HG03521 (cell line): Measurements from ENCODE around the gene CRKL.
"Not testable (repeated sequence)": the region's sequence is repeated elsewhere in the genome, so short reads cannot be mapped to it uniquely, and the experiment has no call there.

Experiments used
- ATAC-seq: cut with Tn5 transposase; IDR thresholded peaks from one replicate; pipeline ENCODE4 v1.9.1; 2021; ENCODE audit warnings: mild to moderate bottlenecking, moderate library complexity; ENCODE audit not compliant: unreplicated experiment

The CRKL gene

DNA sequence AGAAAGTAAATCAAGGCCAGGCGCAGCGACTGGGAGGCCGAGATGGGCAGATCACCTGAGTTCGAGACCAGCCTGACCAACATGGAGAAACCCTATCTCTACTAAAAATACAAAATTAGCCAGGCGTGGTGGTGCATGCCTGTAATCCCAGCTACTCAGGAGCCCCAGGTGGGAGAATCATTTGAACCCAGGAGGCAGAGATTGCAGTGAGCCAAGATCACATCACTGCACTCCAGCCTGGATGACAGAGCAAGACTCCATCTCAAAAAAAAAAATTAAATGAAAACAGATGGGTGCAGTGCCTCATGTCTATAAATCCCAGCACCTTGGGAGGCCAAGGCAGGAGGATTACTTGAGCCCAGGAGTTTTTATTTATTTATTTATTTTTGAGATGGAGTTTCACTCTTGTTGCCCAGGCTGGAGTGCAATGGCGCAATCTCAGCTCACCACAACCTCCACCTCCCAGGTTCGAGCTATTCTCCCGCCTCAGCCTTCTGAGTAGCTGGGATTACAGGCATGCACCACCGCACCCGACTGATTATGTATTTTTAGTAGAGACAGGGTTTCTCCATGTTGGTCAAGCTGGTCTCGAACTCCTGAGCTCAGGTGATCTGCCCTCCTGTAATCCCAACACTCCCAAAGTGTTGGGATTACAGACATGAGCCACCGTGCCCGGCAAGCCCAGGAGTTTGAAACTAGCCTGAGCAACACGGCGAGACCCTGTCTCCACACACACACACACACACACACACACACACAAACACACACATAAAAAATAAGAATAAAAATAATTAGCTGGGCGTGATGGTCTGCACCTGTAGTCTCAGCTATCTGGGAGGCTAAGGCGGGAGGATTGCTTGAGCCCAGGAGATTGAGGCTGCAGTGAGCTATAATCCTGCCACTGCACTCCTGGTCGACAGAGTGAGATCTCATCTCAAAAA, 15.8 kb upstream of the CRKL start:
- not testable (repeated sequence) for ATAC-seq

DNA sequence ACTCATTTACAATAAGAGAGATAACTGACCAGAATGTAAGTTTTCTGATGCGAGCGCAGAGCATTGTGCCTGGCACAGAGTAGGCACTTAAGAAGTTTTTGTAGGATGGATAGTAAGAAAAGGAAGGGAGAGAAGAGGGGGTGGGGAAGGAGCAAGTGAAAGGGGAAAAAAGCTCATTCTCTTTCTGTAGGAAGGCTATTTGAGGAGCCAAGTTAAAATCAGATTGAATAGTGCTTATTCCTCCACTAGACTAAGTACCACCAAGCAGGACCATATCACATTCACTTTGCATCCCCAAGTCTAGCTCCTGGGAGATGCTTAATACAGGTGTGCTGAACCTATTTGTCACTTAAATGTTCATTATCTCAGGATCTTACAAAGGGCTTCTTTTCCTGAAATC, 14.1 kb upstream of the CRKL start:
- ATAC-seq = no peak

DNA sequence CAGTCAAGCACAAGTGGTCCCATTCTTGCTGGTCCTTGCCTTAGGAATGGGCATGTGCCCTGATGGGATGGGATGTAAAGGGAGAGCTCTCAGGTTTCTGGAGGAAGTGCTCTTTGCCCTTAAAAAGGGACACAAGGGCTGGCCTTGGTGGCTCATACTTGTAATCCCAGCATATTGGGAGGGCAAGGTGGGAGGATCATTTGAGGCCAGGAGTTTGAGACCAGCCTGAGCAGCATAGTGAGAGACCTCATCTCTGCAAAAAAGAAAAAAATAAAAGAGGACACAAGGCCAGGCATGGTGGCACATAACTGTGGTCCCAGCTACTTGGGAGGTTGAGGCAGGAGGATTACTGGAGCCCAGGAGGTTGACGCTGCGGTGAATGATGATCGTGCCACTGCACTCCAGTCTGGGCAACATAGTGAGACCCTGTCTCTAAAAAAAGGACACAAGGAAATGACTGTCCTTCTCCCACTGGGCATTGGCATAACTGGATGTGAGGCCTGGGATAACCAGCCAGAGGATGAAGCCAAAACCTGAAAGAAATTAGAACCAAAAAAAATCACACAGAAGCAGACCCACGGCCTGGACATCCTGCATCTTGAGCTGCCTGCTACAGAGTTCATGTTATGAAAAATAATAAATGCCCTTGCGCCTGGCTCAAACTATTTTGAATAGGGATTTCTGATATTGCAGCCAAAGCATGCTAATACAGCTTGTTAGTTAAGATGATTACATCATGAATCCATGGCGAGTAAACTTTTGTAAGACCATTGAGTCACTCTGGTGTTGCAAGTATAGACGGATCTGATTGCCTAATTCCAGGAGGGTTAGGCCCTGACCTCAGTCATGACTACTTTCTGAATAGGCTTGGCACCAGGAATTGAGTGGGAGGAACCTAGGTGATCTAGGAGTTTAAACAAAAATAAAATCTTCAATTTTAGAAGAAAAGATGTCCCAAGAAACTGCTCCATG, 12.9 kb upstream of the CRKL start:
- no peak for ATAC-seq

DNA sequence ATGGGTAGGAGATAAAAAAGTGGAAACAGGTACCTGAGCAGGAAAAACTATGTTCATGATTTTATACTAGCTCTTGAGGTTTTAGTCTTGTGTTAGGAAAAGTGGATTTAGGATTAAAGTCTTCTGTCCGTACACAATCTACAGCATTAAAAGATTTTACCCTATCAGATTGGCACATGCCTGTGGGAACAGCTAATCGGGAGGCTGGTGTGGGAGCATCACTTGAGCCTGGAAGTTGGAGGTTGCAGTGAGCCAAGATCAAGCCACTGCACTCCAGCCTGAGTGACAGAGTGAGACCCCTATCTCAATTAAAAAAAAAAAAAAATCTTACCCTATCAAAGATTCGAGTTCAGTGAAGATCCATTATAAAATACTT, 12.2 kb upstream of the CRKL start:
- no peak for ATAC-seq

DNA sequence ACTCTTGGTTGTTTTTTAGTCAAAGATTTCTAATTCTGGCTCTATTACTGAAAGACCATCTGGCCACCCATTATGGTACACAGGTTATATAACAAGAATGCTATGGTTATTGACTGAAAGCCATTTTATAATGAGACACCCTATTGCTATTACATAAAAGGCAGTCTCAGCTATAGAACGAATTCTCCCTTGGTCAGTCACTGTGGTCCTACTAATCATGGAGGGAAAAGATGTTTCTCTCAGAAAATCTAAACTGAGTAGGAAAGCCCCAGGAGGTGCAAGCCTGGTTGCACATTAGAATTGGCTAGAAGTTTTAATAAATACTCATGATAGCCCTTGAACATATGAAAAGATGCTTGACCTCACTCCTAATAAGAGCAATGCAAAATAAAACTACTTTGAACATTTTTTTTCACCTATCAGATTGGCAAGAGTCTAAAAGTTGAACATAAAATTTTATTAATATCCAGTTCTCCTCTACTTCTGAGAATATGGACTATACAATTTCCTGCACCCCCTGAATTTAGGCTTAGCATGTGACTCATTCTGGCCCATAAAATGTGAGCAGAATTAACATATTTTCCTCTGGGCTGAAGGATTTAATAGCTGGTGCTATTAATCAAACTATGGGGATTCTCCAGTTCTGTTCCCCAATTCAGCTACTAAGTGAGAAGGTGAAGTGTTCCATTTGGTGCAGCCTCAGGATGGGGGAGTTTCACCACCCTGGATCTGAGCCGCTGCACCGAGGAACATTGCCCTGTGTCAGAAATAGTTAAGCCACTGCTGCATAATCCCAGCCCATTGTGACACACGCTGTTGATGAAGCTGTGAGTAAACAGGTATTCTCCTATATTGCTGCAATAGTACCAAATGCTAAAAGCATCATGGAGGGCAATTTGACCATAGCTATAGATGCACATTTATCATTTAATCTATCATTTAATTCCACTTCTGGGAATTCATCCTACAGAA, 11.5 kb upstream of the CRKL start:
- no peak for ATAC-seq

DNA sequence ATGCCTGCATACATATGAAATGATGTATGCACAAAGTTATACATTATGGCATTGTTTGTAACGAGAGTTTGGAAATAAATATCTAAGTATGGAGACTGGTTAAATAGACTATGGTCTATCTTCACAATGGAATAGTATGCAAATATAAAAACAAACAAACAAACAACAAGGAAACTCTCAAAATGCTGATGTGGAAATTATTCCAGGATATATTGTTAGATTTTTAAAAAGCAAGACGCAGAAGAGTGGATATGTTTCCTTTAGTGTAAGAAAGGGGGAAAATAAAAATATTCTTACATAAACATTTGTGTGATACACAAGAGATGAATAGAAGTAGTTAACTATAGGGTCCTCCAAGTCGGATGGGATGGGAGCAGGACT, 10.8 kb upstream of the CRKL start:
- ATAC-seq = no peak

DNA sequence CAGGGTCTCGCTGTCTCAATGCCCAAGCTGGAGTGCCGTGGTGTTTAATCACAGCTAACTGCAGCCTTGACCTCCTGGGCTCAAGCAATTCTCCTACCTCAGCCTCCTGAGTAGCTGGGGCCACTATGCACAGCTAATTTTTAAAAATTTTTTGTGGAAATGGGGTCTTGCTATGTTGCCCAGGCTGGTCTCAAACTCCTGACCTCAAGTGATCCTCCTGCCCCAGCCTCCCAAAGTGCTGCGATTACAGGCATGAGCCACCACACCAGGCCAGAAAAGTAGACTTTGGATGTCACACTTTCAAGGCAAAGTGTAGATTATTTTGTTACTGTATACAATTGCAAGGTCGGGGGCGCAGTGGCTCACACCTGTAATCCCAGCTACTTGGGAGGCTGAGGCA, 8.5 kb upstream of the CRKL start:
- ATAC-seq = not testable (repeated sequence)

DNA sequence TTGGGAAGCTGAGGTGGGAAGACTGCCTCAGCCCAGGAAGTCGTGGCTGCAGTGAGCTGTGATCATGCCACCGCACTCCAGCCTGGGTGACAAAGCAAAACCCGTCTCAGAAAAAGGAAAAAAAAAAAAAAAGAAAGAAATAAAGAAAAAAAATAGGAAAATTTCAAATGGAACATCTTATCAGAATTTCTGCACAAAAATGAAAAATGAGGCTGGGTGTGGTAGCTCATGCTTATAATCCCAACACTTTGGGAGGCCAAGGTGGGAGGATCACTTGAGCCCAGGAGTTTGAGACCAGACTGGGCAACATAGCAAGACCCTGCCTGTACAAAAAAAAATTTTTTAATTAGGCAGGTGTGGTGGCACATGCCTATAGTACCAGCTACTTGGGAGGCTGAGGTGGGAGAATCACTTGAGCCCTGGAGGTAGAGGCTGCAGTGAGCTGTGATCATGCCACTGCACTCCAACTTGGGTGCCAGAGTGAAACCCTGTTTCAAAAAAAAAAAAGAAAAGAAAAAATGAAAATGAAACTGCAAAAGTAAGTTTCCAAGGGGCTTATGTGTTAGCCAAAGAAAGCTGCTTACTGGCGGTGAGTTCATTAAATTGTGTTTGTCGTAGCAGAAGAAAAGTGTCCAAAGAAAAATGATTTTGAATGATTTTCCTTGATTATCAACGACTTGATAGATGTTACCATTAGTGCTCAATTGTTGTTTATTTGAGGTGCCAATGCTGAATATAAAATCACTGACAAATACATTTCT, 7.5 kb upstream of the CRKL start:
- no peak for ATAC-seq

DNA sequence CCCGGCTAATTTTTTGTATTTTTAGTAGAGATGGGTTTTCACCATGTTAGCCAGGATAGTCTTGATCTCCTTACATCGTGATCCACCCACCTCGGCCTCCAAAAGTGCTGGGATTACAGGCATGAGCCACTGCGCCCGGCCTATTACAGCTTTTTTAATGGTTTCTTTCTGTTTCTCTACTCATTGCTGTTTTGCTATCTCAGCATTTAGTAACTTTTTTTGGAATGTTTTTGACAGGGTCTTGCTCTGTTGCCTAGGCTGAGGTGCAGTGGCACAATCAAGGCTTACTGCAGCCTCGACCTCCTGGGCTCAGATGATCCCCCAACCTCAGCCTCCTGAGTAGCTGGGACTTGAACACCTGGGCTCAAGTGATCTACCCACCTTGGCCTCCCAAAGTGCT, 4.7 kb upstream of the CRKL start:
- ATAC-seq = no peak

DNA sequence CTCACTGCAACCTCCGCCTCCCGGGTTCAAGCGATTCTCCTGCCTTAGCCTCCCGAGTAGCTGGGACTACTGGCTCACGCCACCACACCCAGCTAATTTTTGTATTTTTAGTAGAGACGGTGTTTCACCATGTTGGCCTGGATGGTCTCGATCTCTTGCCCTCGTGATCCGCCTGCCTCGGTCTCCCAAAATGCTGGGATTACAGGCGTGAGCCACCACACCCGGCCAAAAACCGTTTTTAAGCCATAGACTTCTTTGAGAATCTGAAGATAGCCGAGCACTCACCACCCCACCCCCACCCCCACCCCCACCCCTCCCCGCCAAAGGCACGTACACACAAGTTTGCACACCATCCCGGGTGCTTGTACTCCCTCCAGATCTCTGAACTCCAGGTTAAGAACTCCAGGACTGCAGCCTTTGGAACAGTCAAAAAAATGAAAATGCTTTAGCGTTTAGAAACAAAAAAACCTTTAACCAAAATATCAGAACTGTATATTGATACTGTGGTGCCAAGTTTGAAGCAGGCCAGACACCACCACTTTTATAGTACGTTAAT, 1.5 kb downstream of the CRKL start:
- no peak for ATAC-seq

DNA sequence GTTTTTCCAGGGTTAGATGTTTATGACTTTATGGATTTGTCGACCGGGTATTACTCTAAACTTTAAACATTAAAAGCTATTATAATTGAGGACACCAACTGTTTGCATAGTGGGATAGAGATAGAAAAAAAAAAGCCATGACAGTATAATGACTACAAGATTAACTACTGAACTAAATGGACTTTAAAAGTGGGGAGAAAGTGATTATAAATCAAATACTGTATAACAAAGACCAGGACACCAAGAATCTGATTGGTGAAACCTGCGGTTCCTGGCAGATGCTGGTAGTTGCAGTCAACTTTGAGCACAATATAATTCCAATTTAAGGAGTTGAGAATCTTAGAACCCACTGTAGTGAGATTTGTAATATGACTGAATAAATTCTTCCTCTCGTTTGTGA, 2.5 kb downstream of the CRKL start:
- ATAC-seq = no peak

DNA sequence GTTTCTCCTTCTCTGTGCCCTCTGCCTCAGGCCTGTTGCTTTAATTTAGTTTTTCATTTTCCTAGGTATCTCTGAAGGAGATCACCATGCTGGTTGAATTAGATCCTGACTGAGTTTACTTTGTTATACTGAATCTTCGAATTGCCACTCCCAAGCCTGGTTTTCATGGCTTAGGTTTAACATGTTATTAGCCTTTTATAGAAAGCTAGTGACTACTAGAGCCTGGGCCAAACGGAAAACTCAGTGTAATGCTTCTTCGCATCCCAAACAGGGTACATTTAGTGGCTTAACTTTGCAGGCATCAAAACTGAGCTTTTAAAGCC, 3.6 kb downstream of the CRKL start:
- no peak for ATAC-seq

DNA sequence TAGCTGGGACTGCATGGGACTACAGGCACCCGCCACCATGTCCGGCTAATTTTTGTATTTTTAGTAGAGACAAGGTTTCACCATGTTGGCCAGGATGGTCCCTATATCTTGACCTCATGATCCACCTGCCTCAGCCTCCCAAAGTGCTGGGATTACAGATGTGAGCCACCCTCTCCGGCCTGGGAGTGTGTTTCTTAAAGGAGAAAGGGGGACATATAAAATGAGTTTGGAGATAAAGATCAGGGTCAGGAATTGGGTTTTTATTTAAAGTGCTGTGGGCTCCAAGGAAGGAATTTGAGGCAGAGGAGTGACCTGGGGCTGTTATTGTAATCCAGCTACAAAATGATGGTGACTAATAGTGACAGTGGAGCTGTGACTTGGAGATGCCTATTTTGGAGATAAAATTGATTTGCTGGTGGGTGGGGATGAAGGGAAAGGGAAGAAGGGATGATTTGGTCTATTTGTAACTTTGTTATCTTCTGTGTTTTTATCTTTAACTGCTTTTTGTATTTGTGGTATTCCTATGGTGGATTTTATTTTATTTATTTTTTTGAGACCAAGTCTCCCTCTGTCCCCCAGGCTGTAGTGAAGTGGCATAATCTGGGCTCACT, 5.0 kb downstream of the CRKL start:
- no peak for ATAC-seq

DNA sequence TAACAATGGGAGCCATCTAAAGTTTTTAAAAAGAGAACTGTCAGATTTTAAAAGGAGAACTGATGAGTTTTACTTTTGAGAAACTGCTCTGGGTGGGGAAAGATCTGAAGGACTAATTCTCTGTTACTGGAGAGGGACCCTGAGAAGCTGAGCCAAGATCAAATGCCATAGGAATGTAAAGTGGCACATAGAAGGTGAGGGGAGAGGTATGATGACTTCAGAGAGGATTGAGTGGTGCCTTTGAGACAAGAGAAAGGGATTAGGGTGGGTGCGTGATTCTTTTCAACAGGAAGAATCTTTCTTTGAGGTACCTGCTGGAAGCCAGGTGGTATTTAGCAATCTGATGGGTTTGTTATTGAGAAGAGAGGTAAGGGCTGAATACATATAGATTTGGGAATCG, 9.0 kb downstream of the CRKL start:
- no peak for ATAC-seq

DNA sequence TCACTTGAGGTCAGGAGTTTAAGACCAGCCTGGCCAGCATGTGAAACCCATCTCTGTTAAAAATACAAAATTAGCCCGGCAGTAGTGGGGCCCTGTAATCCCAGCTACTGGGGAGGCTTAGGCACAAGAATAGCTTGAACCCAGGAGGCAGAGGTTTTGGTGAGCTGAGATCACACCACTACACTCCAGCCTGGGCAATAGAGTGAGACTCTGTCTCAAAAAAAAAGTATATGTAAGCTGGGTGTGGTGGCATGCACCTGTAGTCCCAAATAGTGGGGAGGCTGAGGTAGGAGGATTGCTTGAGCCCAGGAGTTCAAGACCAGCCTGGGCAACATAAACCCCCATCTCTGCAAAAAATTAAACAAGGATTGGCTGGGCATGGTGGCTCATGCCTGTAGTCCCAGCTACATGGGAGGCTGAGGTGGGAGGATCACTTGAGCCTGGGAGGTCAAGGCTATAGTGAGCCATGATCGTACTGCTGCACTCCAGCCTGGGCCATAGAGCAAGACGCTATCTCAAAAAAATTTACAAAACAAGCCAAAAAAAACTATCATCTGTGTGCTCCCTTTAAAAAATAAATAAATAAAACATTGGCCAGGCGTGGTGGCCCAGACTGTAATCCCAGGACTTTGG, 10.8 kb downstream of the CRKL start:
- no peak for ATAC-seq

DNA sequence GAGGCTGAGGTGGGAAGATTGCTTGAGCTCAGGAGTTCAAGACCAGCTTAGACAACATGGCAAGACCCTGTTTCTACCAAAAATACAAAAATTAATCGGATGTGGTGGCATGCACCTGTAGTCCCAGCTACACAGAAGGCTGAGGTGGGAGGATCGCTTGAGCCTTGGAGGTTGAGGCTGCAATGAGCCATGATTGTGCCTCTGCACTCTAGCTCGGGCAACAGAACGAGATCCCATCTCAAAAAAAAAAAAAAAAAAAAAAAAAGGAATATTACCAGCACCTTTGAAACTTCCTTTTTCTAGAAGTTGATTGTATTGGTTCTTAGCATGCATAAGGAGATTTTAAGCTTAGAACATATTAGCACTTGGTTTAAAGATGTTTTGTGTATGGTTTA, 11.4 kb downstream of the CRKL start:
- no peak for ATAC-seq

DNA sequence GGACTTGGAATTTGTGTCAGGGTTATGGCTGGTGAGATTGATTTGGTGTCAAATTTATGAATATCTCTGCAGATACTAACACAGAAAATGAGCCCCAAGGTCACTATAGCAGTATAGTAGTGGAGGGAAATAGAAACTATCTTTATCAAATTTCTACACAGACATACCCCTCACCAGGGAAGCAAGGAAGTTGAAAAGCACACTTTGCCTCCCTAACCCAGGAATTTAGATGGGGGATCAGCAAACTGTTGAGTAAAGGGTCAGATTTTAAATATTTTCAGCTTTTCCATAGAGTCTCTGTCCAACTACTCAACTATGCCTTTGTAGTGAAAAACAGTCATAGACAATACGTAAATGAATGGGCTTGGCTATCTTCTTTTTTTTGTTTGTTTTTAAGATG, 12.8 kb downstream of the CRKL start:
- ATAC-seq = no peak

DNA sequence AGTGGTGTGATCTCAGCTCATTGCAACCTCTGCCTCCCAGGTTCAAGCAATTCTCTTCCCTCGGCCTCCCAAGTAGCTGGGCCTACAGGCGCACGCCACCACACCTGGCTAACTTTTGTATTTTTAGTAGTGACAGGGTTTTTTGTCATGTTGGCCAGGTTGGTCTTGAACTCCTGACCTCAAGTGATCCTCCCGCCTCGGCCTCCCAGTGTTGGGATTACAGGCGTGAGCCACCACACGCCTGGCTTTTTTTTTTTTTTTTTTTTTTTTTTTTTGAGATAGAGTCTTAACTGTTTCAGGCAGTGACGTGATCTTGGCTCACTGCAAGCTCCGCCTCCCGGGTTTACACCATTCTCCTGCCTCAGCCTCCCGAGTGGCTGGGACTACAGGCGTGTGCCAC, 13.2 kb downstream of the CRKL start:
- ATAC-seq = not testable (repeated sequence)

DNA sequence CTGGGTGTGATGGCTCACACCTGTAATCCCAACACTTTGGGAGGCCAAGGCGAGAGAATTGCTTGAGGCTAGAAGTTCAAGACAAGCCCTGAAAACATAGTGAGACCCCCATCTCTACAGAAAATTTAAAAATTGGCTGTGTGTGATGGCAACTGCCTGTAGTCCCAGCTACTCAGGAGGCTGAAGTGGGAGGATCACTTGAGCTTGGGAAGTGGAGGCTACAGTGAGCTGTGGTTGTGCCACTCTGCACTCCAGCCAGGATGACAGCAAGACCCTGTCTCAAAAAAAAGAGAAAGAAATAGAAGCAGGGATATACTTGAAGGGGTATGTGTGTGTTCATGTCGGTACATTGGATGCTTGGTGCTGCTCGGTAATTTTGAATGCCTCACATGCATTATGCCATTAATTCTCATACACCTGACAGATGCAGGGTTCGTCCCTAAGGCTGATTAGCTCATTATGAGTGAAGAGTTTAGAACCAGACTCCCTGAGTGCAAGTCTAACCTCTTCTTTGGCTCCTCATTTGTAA, 14.0 kb downstream of the CRKL start:
- ATAC-seq = no peak
